K562 (cell line): Measurements from ENCODE around the gene DBNDD2. TPM values are rescaled to one million over a fixed set of nuclear protein-coding genes. Genes with fewer than 3 reads are reported as not detected.
A peak's percentile ranks its signal among the peaks of the same experiment; 100 is the strongest.

Source experiments
- ARID2 ChIP-seq: fragments of 450-650 bp; IDR thresholded peaks from 2 replicates; pipeline ENCODE4 v1.6.1; 2017; ENCODE audit warnings: antibody characterized with exemption, mild to moderate bottlenecking
- ASH1L ChIP-seq: fragments of 450-650 bp; IDR thresholded peaks from 2 replicates; pipeline ENCODE4 v1.6.1; 2018; ENCODE audit warnings: borderline replicate concordance, mild to moderate bottlenecking, low read depth; ENCODE audit not compliant: partially characterized antibody
- BRF1 ChIP-seq: IDR thresholded peaks from 3 replicates; pipeline ENCODE4 v1.6.1; 2011; ENCODE audit warnings: borderline replicate concordance, mild to moderate bottlenecking; ENCODE audit not compliant: insufficient read length; ENCODE audit errors: extremely low read depth
- CBFA2T3 ChIP-seq: fragments of 450-650 bp; IDR thresholded peaks from 2 replicates; pipeline ENCODE4 v1.6.1; 2017
- CBFB ChIP-seq: sonication (generic); formaldehyde crosslinking; IDR thresholded peaks from 2 replicates; pipeline ENCODE4 v1.4.0; 2020; ENCODE audit warnings: mild to moderate bottlenecking, missing genetic modification reagents
- CEBPB ChIP-seq: fragments of 450-650 bp; IDR thresholded peaks from 2 replicates; pipeline ENCODE4 v1.6.1; 2016; ENCODE audit warnings: missing genetic modification characterization, missing compliant biosample characterization
- GATA2 ChIP-seq: sonication (generic); formaldehyde crosslinking; IDR thresholded peaks from 2 replicates; pipeline ENCODE4 v1.4.0; 2020; ENCODE audit warnings: mild to moderate bottlenecking, missing genetic modification reagents
- HDAC2 ChIP-seq: fragments of 450-650 bp; IDR thresholded peaks from 2 replicates; pipeline ENCODE4 v1.6.1; 2016; ENCODE audit warnings: mild to moderate bottlenecking
- HDAC3 ChIP-seq: fragments of 450-650 bp; IDR thresholded peaks from 2 replicates; pipeline ENCODE4 v1.6.1; 2018; ENCODE audit warnings: borderline replicate concordance, mild to moderate bottlenecking, moderate library complexity; ENCODE audit not compliant: partially characterized antibody
- JUN ChIP-seq, 2 experiments: sonication (generic) in 1 of 2; formaldehyde crosslinking in 1 of 2; IDR thresholded peaks; 2 replicates each; pipeline versions ENCODE4 v1.6.1 to v1.8.0; 2012 to 2022; ENCODE audit warnings: borderline replicate concordance in 2 of 2, mild to moderate bottlenecking in 2 of 2, improper control_type of control experiment in 1 of 2, low read depth in 1 of 2, low read length in 1 of 2, missing genetic modification reagents in 1 of 2
- MAZ ChIP-seq, 2 experiments: fragments of 450-650 bp in 1 of 2; sonication (generic) in 1 of 2; formaldehyde crosslinking; IDR thresholded peaks in 1 of 2; conservative IDR thresholded peaks in 1 of 2; 2 replicates each; pipeline versions ENCODE4 v1.4.0 to v1.5.0; 2020; ENCODE audit warnings: mild to moderate bottlenecking in 1 of 2, missing genetic modification reagents in 1 of 2
- NBN ChIP-seq: fragments of 450-650 bp; IDR thresholded peaks from 2 replicates; pipeline ENCODE4 v1.6.1; 2016; ENCODE audit warnings: low read depth, mild to moderate bottlenecking
- NR2F6 ChIP-seq: fragments of 450-650 bp; formaldehyde crosslinking; IDR thresholded peaks from 2 replicates; pipeline ENCODE4 v1.4.0; 2020; ENCODE audit warnings: mild to moderate bottlenecking
- PML ChIP-seq: IDR thresholded peaks from 2 replicates; pipeline ENCODE4 v1.6.1; 2012; ENCODE audit warnings: low read length, inconsistent platforms
- POLR2G ChIP-seq: fragments of 200-400 bp; formaldehyde crosslinking; IDR thresholded peaks from 2 replicates; pipeline ENCODE4 v1.6.1; 2017; ENCODE audit warnings: low read depth, mild to moderate bottlenecking, antibody characterized with exemption, low read length, moderate library complexity
- RBFOX2 ChIP-seq: fragments of 200-400 bp; formaldehyde crosslinking; IDR thresholded peaks from 2 replicates; pipeline ENCODE4 v1.6.1; 2017; ENCODE audit warnings: low read depth, mild to moderate bottlenecking, low read length, moderate library complexity
- SAP30 ChIP-seq: fragments of 200-600 bp; sonication (generic); IDR thresholded peaks from 2 replicates; pipeline ENCODE4 v1.6.1; 2012; ENCODE audit warnings: borderline replicate concordance, low read depth, mild to moderate bottlenecking, moderate library complexity, low read length, control low read depth, inconsistent platforms; ENCODE audit not compliant: insufficient read depth, poor library complexity, severe bottlenecking
- SRF ChIP-seq, 2 experiments: fragments of 250-450, 450-650 bp in 1 of 2; sonication (Bioruptor Pico) in 1 of 2; sonication (generic) in 1 of 2; formaldehyde crosslinking; IDR thresholded peaks; 2 replicates each; pipeline versions ENCODE4 v1.5.0 to v1.5.1; 2020 to 2022; ENCODE audit warnings: mild to moderate bottlenecking in 1 of 2, missing genetic modification reagents in 1 of 2
- STAG1 ChIP-seq: sonication (generic); formaldehyde crosslinking; IDR thresholded peaks from 2 replicates; pipeline ENCODE4 v1.5.0; 2020; ENCODE audit warnings: missing genetic modification reagents, borderline replicate concordance
- TRIM28 ChIP-seq: fragments of 450-650 bp; IDR thresholded peaks from 2 replicates; pipeline ENCODE4 v1.6.1; 2017
- ZBED1 ChIP-seq: IDR thresholded peaks from 2 replicates; pipeline ENCODE4 v1.6.1; 2014
- ZNF384 ChIP-seq: IDR thresholded peaks from 2 replicates; pipeline ENCODE4 v1.6.1; 2012; ENCODE audit warnings: low read depth, low read length, improper control_type of control experiment
- ZNF586 ChIP-seq: fragments of 450-650 bp; formaldehyde crosslinking; conservative IDR thresholded peaks from 2 replicates; pipeline ENCODE4 v1.4.0; 2020; ENCODE audit warnings: mild to moderate bottlenecking, moderate library complexity
- ZNF766 ChIP-seq: fragments of 200-800 bp; sonication (Bioruptor generic); conservative IDR thresholded peaks from 2 replicates; pipeline ENCODE4 v1.6.1; 2016; ENCODE audit warnings: missing genetic modification characterization, missing compliant biosample characterization
- polyA plus RNA-seq, 8 experiments: library from polyadenylated mRNA; depleted of rRNA in 4 of 8; stranded (reverse) in 5 of 8; unstranded in 3 of 8; fragments of >200 nt; fragmentation: Nextera tagmentation in 2 of 8; fragmentation: Illumina TruSeq in 1 of 8; extraction: Ambion mirVana in 2 of 8; extraction: Trizol in 1 of 8; gene quantifications; 2 replicates each; pipeline versions ENCODE4 v1.2.1 to v1.2.3, GENCODE V29; 2011 to 2014; ENCODE audit warnings: inconsistent platforms in 1 of 8, missing spikeins in 1 of 8
- total RNA-seq, 7 experiments: library from RNA; depleted of rRNA in 6 of 7; stranded (reverse); fragments of >200 nt in 6 of 7; fragmentation: Illumina TruSeq in 2 of 7; extraction: Trizol in 2 of 7; gene quantifications; 2 replicates each; pipeline versions ENCODE4 v1.2.1 to v1.2.3, GENCODE V29; 2011 to 2021; ENCODE audit warnings: low replicate concordance in 1 of 7
- TF ChIP-seq, protein P1 (sequence below): fragments of 450-650 bp; conservative IDR thresholded peaks from 2 replicates; pipeline ENCODE4 v1.6.1; 2016; ENCODE audit warnings: missing genetic modification characterization, low read depth, mild to moderate bottlenecking, missing compliant biosample characterization, moderate library complexity

Gene DBNDD2
- total and polyA plus RNA-seq, 9 of the 15 experiments (the other 6 are each of a cell fraction or from before 2014, with no cell fraction given), result 12.8 to 64.0 (median 35.8) TPM

DNA sequence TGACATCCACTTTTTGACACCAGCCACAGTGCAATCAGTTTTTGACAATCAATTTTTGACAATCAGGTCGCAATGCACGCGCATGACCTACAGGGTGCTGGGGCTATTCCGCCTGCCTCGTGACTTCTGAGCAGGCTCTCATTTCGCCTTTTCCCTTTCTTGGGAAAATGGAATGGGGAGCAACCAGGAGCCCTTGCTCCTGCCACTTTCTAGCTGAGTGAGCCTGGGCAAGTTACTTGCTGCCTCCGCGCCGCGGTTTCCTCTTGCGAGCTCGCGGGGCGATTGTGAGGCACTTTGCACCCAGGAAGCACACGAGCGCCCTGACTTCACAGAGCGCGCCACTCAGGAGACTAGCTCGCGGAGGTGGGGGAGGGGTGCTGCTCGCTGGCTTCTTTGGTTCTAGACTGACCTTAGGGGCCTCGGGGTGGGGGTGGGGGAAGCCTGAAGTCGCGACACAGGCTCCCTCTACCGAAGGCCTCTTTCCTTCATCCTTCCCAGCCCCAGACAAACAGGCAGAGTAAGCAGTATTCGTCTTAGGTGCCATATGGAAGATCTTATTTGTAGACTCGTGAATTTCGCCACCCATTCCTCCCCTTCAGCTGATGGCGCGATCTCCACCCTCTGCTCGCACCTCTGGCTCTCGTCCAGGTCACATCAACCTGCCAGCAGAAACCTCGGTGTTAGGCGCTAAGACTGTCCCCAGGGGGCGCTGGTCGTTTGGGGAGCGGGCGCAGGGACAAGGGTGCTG, 34.6 kb upstream of the DBNDD2 start (continued):
- no peak for TF ChIP-seq ZNF766 (CRISPR knock-in tag)
- TF ChIP-seq, protein P1, sequence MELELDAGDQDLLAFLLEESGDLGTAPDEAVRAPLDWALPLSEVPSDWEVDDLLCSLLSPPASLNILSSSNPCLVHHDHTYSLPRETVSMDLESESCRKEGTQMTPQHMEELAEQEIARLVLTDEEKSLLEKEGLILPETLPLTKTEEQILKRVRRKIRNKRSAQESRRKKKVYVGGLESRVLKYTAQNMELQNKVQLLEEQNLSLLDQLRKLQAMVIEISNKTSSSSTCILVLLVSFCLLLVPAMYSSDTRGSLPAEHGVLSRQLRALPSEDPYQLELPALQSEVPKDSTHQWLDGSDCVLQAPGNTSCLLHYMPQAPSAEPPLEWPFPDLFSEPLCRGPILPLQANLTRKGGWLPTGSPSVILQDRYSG (tag), result 0 out of 2 replicates have a peak, but pooled peaks have one; percentile 49
- peak; percentile 84 for TF ChIP-seq RBFOX2
- 0 out of 2 replicates have a peak, but pooled peaks have one; percentile 20 for TF ChIP-seq STAG1
- TF ChIP-seq SRF (CRISPR knock-in tag; IDR thresholded peaks at IDR 0.05), result peak in 1 of 2 experiments; percentile 13; a peak in 1 of 4 replicates
- no peak for TF ChIP-seq BRF1
- 0 out of 2 replicates have a peak, but pooled peaks have one; percentile 60 for TF ChIP-seq JUN (IDR thresholded peaks at IDR 0.05; ENCODE audit: borderline replicate concordance, low read depth, low read length)
- TF ChIP-seq JUN (CRISPR knock-in tag; IDR thresholded peaks at IDR 0.05; ENCODE audit: borderline replicate concordance), result no peak
- TF ChIP-seq TRIM28, result peak; percentile 13; the same call in 1 of the 2 replicates
- 0 out of 2 replicates have a peak, but pooled peaks have one; percentile 17 for TF ChIP-seq HDAC2
- TF ChIP-seq ASH1L, result no peak
- no peak for TF ChIP-seq CBFB (CRISPR knock-in tag)
- TF ChIP-seq CBFA2T3, result peak; percentile 15; the same call in 1 of the 2 replicates
- TF ChIP-seq GATA2 (CRISPR knock-in tag), result peak; percentile 43; the same call in 1 of the 2 replicates
- TF ChIP-seq ZNF586, result no peak
- TF ChIP-seq SAP30, result no peak
- TF ChIP-seq HDAC3, result peak; percentile 46
- no peak; the same call in 1 of the 2 replicates for TF ChIP-seq PML
- no peak for TF ChIP-seq ZNF384
- peak in 1 of 2 experiments; percentile 82; a peak in 2 of 4 replicates for TF ChIP-seq MAZ (CRISPR knock-in tag; conservative IDR thresholded peaks at IDR 0.05 in 1 of 2, IDR thresholded peaks at IDR 0.05 in 1 of 2)
- TF ChIP-seq ZBED1, result peak; percentile 43; the same call in 1 of the 2 replicates
- TF ChIP-seq NBN, result peak; percentile 30; the same call in 1 of the 2 replicates
- TF ChIP-seq ARID2, result 0 out of 2 replicates have a peak, but pooled peaks have one; percentile 52
- TF ChIP-seq POLR2G, result peak; percentile 81
- no peak for TF ChIP-seq NR2F6 (CRISPR knock-in tag)
- peak; percentile 43; the same call in 1 of the 2 replicates for TF ChIP-seq CEBPB (tag)
